ENCODE measurements around the gene PTGES3. TPM values are rescaled to one million over a fixed set of nuclear protein-coding genes. Genes with fewer than 3 reads are reported as not detected.

Gene PTGES3
- total RNA-seq, 1 experiment from 2014 or later, result 404 TPM

DNA sequence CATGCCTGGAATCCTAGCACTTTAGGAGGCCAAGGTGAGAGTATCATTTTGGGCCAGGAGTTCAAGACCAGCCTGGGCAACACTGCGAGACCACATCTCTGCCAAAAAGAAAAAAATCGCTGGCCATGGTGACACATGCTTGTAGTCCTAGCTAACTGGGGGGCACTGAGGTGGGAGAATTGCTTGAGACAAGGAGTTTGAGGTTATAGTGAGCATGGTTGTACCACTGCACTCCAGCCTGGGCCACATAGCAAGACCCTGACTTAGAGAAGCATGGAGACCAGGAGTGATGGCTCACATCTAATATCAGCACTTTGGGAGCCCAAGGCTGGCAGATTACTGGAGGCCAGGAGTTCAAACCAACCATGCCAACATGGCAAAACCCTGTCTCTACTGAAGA is 9.2 kb downstream of the PTGES3 start:
- Histone ChIP-seq H3K9ac (ENCODE audit: low read length) (no peak overlapping the region), H3K9me2 (ENCODE audit: insufficient read depth) (no peaks in the 10 kb centered on the region), H3K4me2 (ENCODE audit: low read length) (no peak overlapping the region), H3K27me3 (ENCODE audit: insufficient read depth, low read length) (no peaks in the 10 kb centered on the region), H3K4me3 (replicated peaks in 1 of 2; ENCODE audit: low read depth in 1 of 2, low read length in 2 of 2) (no peak overlapping the region), H3K36me3 (ENCODE audit: control insufficient read depth in 1 of 2, insufficient read depth in 2 of 2, low read length in 2 of 2) (peaks cover 14% of the 10 kb centered on the region in 2 experiments), H3K79me2 (ENCODE audit: insufficient read depth, low read length) (peaks cover 100% of the 10 kb centered on the region), H3K9me3 (ENCODE audit: control insufficient read depth in 1 of 2, insufficient read depth in 1 of 2, low read depth in 1 of 2, low read length in 2 of 2) (no peaks in the 10 kb centered on the region), H3K4me1 (ENCODE audit: control insufficient read depth in 1 of 2, insufficient read depth in 2 of 2, low read length in 2 of 2) (peaks cover 2 to 25% of the 10 kb centered on the region in 2 experiments; a peak in 3 of 4 replicates), H2AFZ (ENCODE audit: low read depth, low read length, poor library complexity, severe bottlenecking) (no peak overlapping the region), H4K20me1 (ENCODE audit: insufficient read depth) (peaks cover 39% of the 10 kb centered on the region; the same call in 1 of the 2 replicates), H3K27ac (ENCODE audit: low read depth, low read length) (no peak overlapping the region)
- CTCF ChIA-PET, result interaction anchor here (0.7 to 1.7 kb wide), 2 partner anchors 10 to 939 kb away, joined by 4 to 5 read pairs; no protein-coding TSS in a partner anchor
- POLR2A ChIA-PET, result interaction anchor here (3.6 kb wide), 1 partner anchor 9 kb away, joined by 17 read pairs; the partner anchor contains the start of gene PTGES3
- BruUV-seq (replicated peaks), result no TSS peak
- TF ChIP-seq SRF (IDR thresholded peaks at IDR 0.05; ENCODE audit: low read depth), result no peak
- TF ChIP-seq EZH2 (IDR thresholded peaks at IDR 0.05), result no peak
- TF ChIP-seq CEBPB (IDR thresholded peaks at IDR 0.05; ENCODE audit: low read depth), result no peak
- TF ChIP-seq, protein P1, sequence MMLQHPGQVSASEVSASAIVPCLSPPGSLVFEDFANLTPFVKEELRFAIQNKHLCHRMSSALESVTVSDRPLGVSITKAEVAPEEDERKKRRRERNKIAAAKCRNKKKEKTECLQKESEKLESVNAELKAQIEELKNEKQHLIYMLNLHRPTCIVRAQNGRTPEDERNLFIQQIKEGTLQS (IDR thresholded peaks at IDR 0.05), result no peak
- TF ChIP-seq SP1 (IDR thresholded peaks at IDR 0.05; ENCODE audit: low read depth), result no peak
- TF ChIP-seq, protein P2, sequence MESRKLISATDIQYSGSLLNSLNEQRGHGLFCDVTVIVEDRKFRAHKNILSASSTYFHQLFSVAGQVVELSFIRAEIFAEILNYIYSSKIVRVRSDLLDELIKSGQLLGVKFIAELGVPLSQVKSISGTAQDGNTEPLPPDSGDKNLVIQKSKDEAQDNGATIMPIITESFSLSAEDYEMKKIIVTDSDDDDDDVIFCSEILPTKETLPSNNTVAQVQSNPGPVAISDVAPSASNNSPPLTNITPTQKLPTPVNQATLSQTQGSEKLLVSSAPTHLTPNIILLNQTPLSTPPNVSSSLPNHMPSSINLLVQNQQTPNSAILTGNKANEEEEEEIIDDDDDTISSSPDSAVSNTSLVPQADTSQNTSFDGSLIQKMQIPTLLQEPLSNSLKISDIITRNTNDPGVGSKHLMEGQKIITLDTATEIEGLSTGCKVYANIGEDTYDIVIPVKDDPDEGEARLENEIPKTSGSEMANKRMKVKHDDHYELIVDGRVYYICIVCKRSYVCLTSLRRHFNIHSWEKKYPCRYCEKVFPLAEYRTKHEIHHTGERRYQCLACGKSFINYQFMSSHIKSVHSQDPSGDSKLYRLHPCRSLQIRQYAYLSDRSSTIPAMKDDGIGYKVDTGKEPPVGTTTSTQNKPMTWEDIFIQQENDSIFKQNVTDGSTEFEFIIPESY (IDR thresholded peaks at IDR 0.05; ENCODE audit: extremely low read depth, insufficient replicate concordance, low read length), result no peak
- TF ChIP-seq CBX3 (IDR thresholded peaks at IDR 0.05; ENCODE audit: low read depth), result no peak
- no peak for TF ChIP-seq RAD21 (IDR thresholded peaks at IDR 0.05; ENCODE audit: low read depth)
- TF ChIP-seq ZNF274 (IDR thresholded peaks at IDR 0.05; ENCODE audit: low read depth, low read length), result no peak
- TF ChIP-seq POLR2A (IDR thresholded peaks at IDR 0.05; ENCODE audit: borderline replicate concordance, extremely low read depth, insufficient read depth, insufficient read length), result no peak
- TF ChIP-seq SIN3A (IDR thresholded peaks at IDR 0.05; ENCODE audit: low read depth), result no peak
- no peak for TF ChIP-seq YY1 (IDR thresholded peaks at IDR 0.05; ENCODE audit: extremely low read depth, insufficient replicate concordance, low read depth, low read length)
- TF ChIP-seq FOSL1 (IDR thresholded peaks at IDR 0.05; ENCODE audit: low read depth), result no peak
- no peak for TF ChIP-seq TCF7L2 (IDR thresholded peaks at IDR 0.05; ENCODE audit: borderline replicate concordance, extremely low read depth, insufficient read depth, insufficient read length)
- no peak for TF ChIP-seq EGR1 (IDR thresholded peaks at IDR 0.05; ENCODE audit: low read depth)
- no peak for TF ChIP-seq JUND (IDR thresholded peaks at IDR 0.05)
- TF ChIP-seq POLR2AphosphoS5 (IDR thresholded peaks at IDR 0.05; ENCODE audit: low read depth, low read length), result no peak
- RAD21 ChIA-PET (ENCODE audit: low non-redundant PET in 1 of 2, low total read pairs in 2 of 2, uncharacterized antibody in 2 of 2, unreplicated experiment in 2 of 2), result no interaction called here
- ATAC-seq, result no peak
- intact Hi-C loops (cut with micrococcal nuclease), result no loop called here
- no peak for DNase-seq (ENCODE audit: low read depth, low spot score)
